ENCODE data around the gene TRAPPC1. TPM values are rescaled to one million over a fixed set of nuclear protein-coding genes. Genes with fewer than 3 reads are reported as not detected.
A peak's percentile ranks its signal among the peaks of the same experiment; 100 is the strongest.

Gene TRAPPC1
- total RNA-seq (2021; fragmentation: NEBNext Ultra II Directional; extraction: Animal tissue kit (Norgen Biotek cat#: 25700)) (99.3 and 114 TPM in 2 replicates), polyA plus RNA-seq (2011; rRNA removed) (170 and 194 TPM in 2 replicates), polyA minus RNA-seq (2011; rRNA and poly(A)+ RNA removed) (69.5 and 107 TPM in 2 replicates)
- 146 TPM for polyA plus RNA-seq (2011; cell fraction: cytosol; rRNA removed)
- polyA plus RNA-seq (2011; cell fraction: nucleus; rRNA removed), result 89.5 TPM
- polyA plus RNA-seq (2012, experiment 1 of 2), result 153 to 167 TPM (median 161 TPM) in 4 replicates
- 221 TPM for polyA plus RNA-seq (2012, experiment 2 of 2)
- 103 TPM for polyA plus RNA-seq (2013, experiment 1 of 2)
- polyA plus RNA-seq (2013, experiment 2 of 2), result 107 TPM
- polyA minus RNA-seq (2011; cell fraction: cytosol; rRNA and poly(A)+ RNA removed), result 54.1 TPM
- polyA minus RNA-seq (2011; cell fraction: nucleus; rRNA and poly(A)+ RNA removed), result 32.8 TPM
- long read RNA-seq, experiment 1, transcript TRAPPC1-201 (4 exons, 811 nt), result major isoform, 54 of 87 reads
- long read RNA-seq, experiment 1, partial matches to known transcripts, result 8 of 87 reads
- long read RNA-seq, experiment 1, other reads (novel, unspliced or antisense), result 20 of 87 reads
- long read RNA-seq, experiment 2, transcript TRAPPC1-201 (4 exons, 811 nt), result major isoform, 57 of 62 reads
- long read RNA-seq, experiment 2, partial matches to known transcripts, result 1 of 62 reads
- long read RNA-seq, experiment 2, other reads (novel, unspliced or antisense), result 2 of 62 reads

- Histone ChIP-seq H3K9ac (replicated peaks in 1 of 4; ENCODE audit: extremely low read depth in 1 of 4, low read depth in 3 of 4, low read length in 3 of 4) (peak within 1 kb of the TSS in 3 of 4 experiments; percentile 31 to 69 (median 67); a peak in 6 of 7 replicates), H2AK5ac (ENCODE audit: low read depth, low read length) (no peak within 1 kb of the TSS), H3K56ac (replicated peaks; ENCODE audit: insufficient read length, low read depth, low read length) (peak within 1 kb of the TSS; percentile 4), H3K4me3 (ENCODE audit: extremely low read depth in 1 of 4, insufficient read depth in 2 of 4, low read depth in 3 of 4, low read length in 4 of 4) (peak within 1 kb of the TSS; percentile 80 to 95 (median 89)), H3K36me3 (ENCODE audit: control insufficient read depth in 2 of 4, insufficient read depth in 4 of 4, low read length in 3 of 4) (peaks cover 3 to 16% (median 7%) of the 10 kb centered on the region in 4 experiments; a peak in 4 of 8 replicates), H3K18ac (ENCODE audit: extremely low read depth, low read length) (peak within 1 kb of the TSS; percentile 97), H4K20me1 (replicated peaks in 1 of 2; ENCODE audit: control insufficient read depth in 1 of 2, insufficient read depth in 2 of 2, low read length in 2 of 2) (peaks cover 0 to 5% of the 10 kb centered on the region in 2 experiments), H3K79me2 (ENCODE audit: control insufficient read depth in 1 of 2, insufficient read depth in 2 of 2, low read length in 2 of 2) (0 out of 4 replicates have a peak, but pooled peaks cover 0 to 4% of the 10 kb centered on the region in 2 experiments), H2BK5ac (ENCODE audit: low read depth, low read length) (peak within 1 kb of the TSS; percentile 84; the same call in 1 of the 2 replicates), H3K9me3 (ENCODE audit: insufficient read depth in 2 of 2, low read depth in 1 of 2, low read length in 1 of 2) (no peaks in the 10 kb centered on the region), H4K91ac (replicated peaks; ENCODE audit: insufficient read length, low read length) (peak within 1 kb of the TSS; percentile 48), H2BK15ac (ENCODE audit: low read length) (no peak within 1 kb of the TSS), H2BK120ac (replicated peaks; ENCODE audit: low read depth, low read length) (no peak within 1 kb of the TSS), H4K5ac (ENCODE audit: insufficient read length, low read depth, low read length) (peak within 1 kb of the TSS; percentile 81), H3K23ac (ENCODE audit: insufficient read length) (no peak within 1 kb of the TSS), H3K23me2 (ENCODE audit: low read depth, low read length) (peaks cover 15% of the 10 kb centered on the region), H3K27ac (ENCODE audit: low read depth, low read length) (peak within 1 kb of the TSS; percentile 16; the same call in 1 of the 2 replicates), H3K4me1 (replicated peaks in 1 of 4; ENCODE audit: control insufficient read depth in 3 of 4, insufficient read depth in 4 of 4, low read length in 3 of 4) (peaks cover 0 to 5% (median 3%) of the 10 kb centered on the region in 4 experiments; a peak in 4 of 7 replicates), H3K4me2 (ENCODE audit: insufficient read depth in 1 of 2, low read depth in 2 of 2, low read length in 2 of 2) (peak within 1 kb of the TSS; percentile 96 to 98), H4K8ac (ENCODE audit: extremely low read depth, insufficient read depth, low read length) (no peak within 1 kb of the TSS), H3K27me3 (replicated peaks in 1 of 4; ENCODE audit: control insufficient read depth in 3 of 4, extremely low read depth in 1 of 4, insufficient read depth in 3 of 4, low read length in 3 of 4) (peaks cover 11 to 28% (median 25%) of the 10 kb centered on the region in 4 experiments), H2AFZ (ENCODE audit: low read length) (peak within 1 kb of the TSS; percentile 93), H2BK20ac (ENCODE audit: low read length) (no peak within 1 kb of the TSS), H3K4ac (replicated peaks; ENCODE audit: insufficient read length, low read depth, low read length) (peak within 1 kb of the TSS; percentile 64), H2BK12ac (ENCODE audit: low read depth, low read length) (no peak within 1 kb of the TSS), H3K14ac (ENCODE audit: insufficient read length) (no peak within 1 kb of the TSS), H3K79me1 (ENCODE audit: low read depth, low read length) (no peaks in the 10 kb centered on the region)
- DNase-seq (ENCODE audit: low read depth in 1 of 2, low spot score in 2 of 2) (peak; percentile 90 to 98), FAIRE-seq (no peak)
- ChIA-PET CTCF (ENCODE audit: partially characterized antibody) (interaction anchor here (0.6 to 5.7 kb wide), 25 partner anchors 9 to 253 kb away, joined by 3 to 33 read pairs (median 4); no protein-coding TSS in a partner anchor), POLR2A (ENCODE audit: partially characterized antibody) (interaction anchor here (0.5 to 3.3 kb wide), 12 partner anchors 9 to 246 kb away, joined by 3 to 11 read pairs (median 4); partner anchors contain the start of genes NAA38 and RNF227)
- 2% methylated on average over 42 of the region's 55 CpGs; no CpG with 5 or more reads in 1 of the 2 experiments for WGBS, 2 experiments (ENCODE audit: extremely low coverage in 1 of 2, insufficient coverage in 1 of 2, insufficient read length in 1 of 2, insufficient replicate concordance in 2 of 2, low coverage in 1 of 2, low lambda C conversion rate in 2 of 2, missing lambda C conversion rate in 1 of 2)
- TF ChIP-seq NANOG (IDR thresholded peaks at IDR 0.05; ENCODE audit: insufficient read depth, low read depth, low read length, poor library complexity, severe bottlenecking) (no peak), EZH2 (IDR thresholded peaks at IDR 0.05; ENCODE audit: low read depth, low read length, severe bottlenecking) (no peak), BRCA1 (IDR thresholded peaks at IDR 0.05; ENCODE audit: low read depth, low read length) (peak; percentile 65), KDM4A (IDR thresholded peaks at IDR 0.05; ENCODE audit: low read depth, low read length, severe bottlenecking) (peak; percentile 91), TEAD4 (IDR thresholded peaks at IDR 0.05; ENCODE audit: low read depth, low read length) (no peak), SP2 (IDR thresholded peaks at IDR 0.05; ENCODE audit: low read length) (no peak), GABPA (IDR thresholded peaks at IDR 0.05; ENCODE audit: borderline replicate concordance, insufficient read depth, low read length) (peak; percentile 85; the same call in 1 of the 2 replicates)
These were observed at the start of gene TRAPPC1, which contains the start of gene CNTROB for GRCh38 chr17:7931709-7932482. TRAPPC1 (minus strand) TSS chr17:7931946; CDS start chr17:7931829, 117 bp downstream. CNTROB (plus strand) TSS chr17:7932206; CDS start chr17:7933080, 874 bp downstream.
